ENCODE measurements around the gene SMTNL2. TPM values are rescaled to one million over a fixed set of nuclear protein-coding genes. Genes with fewer than 3 reads are reported as not detected.

Gene SMTNL2
- total and polyA plus RNA-seq, 10 donors, result 0.22 to 1.5 (median 0.80) TPM

DNA sequence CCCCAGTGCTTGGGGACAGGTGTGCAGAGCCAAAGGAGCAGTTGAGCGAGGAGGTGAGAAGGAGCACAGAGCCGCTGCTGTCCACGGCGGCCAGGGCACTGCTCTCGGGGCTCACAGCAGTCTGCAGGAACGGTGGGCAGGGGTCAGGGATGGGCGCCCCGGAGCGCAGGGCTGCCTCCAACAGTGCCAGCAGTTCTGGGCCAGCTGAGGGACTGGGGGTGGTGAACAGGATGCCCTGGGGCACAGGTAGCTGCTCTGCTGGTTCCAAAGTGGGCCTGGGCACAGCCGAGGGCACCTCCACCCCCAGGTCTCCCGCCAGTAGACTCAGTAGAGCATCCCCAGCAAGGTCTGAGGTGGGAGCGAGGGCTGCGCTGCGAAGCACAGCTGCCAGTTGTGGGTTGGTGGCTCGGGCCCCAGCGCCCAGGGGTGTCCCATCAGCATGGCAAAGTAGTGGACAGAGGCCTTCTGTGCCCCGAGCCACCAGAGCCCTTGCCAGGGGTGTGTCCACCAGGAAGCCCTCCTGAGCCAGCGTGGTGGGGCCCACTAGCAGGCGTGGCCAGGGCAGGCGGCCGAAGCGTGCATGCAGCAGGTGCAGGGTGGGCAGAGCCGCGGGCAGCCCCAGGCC, 25.9 kb upstream of the SMTNL2 start:
- no peak overlapping the region for H3K4me3 ChIP-seq
- H3K36me3 ChIP-seq, result peaks cover 0 to 7% (median 4%) of the 10 kb centered on the region in 6 donors
- DNase-seq, result peak; percentile 66
- TF ChIP-seq POLR2AphosphoS5 (IDR thresholded peaks at IDR 0.05), result no peak
- WGBS, 5 donors, result 93 to 100% (median 96%) methylated on average over 2 to 24 of the region's 24 CpGs
- H3K27ac ChIP-seq, result no peak overlapping the region
- intact Hi-C loops (cut with DNase I; ENCODE audit: low total_unique reads), result no loop called here
- H3K9me3 ChIP-seq, result no peaks in the 10 kb centered on the region
- H3K27me3 ChIP-seq (replicated peaks in 1 of 7), result no peaks in the 10 kb centered on the region
- H3K4me1 ChIP-seq, result peaks cover 16 to 60% (median 38%) of the 10 kb centered on the region in 6 donors

- TF ChIP-seq POLR2A (IDR thresholded peaks at IDR 0.05) (no peak), POLR2AphosphoS5 (IDR thresholded peaks at IDR 0.05) (no peak)
- TF ChIP-seq, protein P1, sequence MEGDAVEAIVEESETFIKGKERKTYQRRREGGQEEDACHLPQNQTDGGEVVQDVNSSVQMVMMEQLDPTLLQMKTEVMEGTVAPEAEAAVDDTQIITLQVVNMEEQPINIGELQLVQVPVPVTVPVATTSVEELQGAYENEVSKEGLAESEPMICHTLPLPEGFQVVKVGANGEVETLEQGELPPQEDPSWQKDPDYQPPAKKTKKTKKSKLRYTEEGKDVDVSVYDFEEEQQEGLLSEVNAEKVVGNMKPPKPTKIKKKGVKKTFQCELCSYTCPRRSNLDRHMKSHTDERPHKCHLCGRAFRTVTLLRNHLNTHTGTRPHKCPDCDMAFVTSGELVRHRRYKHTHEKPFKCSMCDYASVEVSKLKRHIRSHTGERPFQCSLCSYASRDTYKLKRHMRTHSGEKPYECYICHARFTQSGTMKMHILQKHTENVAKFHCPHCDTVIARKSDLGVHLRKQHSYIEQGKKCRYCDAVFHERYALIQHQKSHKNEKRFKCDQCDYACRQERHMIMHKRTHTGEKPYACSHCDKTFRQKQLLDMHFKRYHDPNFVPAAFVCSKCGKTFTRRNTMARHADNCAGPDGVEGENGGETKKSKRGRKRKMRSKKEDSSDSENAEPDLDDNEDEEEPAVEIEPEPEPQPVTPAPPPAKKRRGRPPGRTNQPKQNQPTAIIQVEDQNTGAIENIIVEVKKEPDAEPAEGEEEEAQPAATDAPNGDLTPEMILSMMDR (IDR thresholded peaks at IDR 0.05 in 8 of 11, conservative IDR thresholded peaks at IDR 0.05 in 3 of 11), result no peak
- H3K36me3 ChIP-seq, result no peaks in the 10 kb centered on the region
- H3K27me3 ChIP-seq (replicated peaks in 1 of 7), result no peaks in the 10 kb centered on the region
- peaks cover 11 to 52% (median 30%) of the 10 kb centered on the region in 6 donors for H3K4me1 ChIP-seq
- intact Hi-C loops (cut with DNase I; ENCODE audit: low total_unique reads), result no loop called here
- WGBS, 5 donors, result 60 to 83% (median 78%) methylated on average over 1 to 17 of the region's 17 CpGs
- DNase-seq, result peak; percentile 73
- no peak overlapping the region for H3K4me3 ChIP-seq
- H3K27ac ChIP-seq, result no peak overlapping the region
- no peaks in the 10 kb centered on the region for H3K9me3 ChIP-seq
Measured at GRCh38 chr17:4559139-4559791, 25.1 kb upstream of the SMTNL2 start.

DNA sequence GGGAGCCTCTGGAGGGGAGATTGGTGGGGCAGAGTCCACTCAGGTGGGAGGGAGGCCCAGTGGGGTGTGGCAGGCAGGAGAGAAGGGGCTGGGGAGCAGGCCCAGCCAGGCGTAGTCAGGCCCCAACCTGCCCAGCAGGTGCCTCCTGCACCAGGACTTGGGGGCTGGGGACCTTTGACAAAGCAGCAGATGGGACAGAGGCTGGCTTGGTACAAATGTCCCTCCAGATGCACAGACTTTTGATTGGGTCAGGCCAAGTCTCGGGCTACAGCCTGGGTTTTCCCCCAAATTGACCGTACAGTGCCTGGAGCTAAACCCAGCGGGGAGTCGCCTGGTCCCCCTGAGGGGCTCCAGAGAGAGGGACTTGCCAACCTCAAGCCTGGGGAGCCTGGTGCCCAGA, 24.4 kb upstream of the SMTNL2 start:
- H3K9me3 ChIP-seq, result no peaks in the 10 kb centered on the region
- no peak overlapping the region for H3K4me3 ChIP-seq
- TF ChIP-seq POLR2A (IDR thresholded peaks at IDR 0.05) (no peak), POLR2AphosphoS5 (IDR thresholded peaks at IDR 0.05) (no peak)
- TF ChIP-seq, protein P1 (IDR thresholded peaks at IDR 0.05 in 8 of 11, conservative IDR thresholded peaks at IDR 0.05 in 3 of 11), result no peak
- intact Hi-C loops (cut with DNase I; ENCODE audit: low total_unique reads), result loop anchor here (10.0 kb wide), 2 partner anchors 135 to 325 kb away; no protein-coding TSS in a partner anchor
- H3K27ac ChIP-seq, result no peak overlapping the region
- H3K27me3 ChIP-seq (replicated peaks in 1 of 7), result no peaks in the 10 kb centered on the region
- H3K36me3 ChIP-seq, result no peaks in the 10 kb centered on the region
- DNase-seq, result peak; percentile 70
- WGBS, 5 donors, result 87 to 100% (median 91%) methylated on average over 1 to 5 of the region's 5 CpGs
- H3K4me1 ChIP-seq, result peaks cover 5 to 45% (median 23%) of the 10 kb centered on the region in 6 donors

DNA sequence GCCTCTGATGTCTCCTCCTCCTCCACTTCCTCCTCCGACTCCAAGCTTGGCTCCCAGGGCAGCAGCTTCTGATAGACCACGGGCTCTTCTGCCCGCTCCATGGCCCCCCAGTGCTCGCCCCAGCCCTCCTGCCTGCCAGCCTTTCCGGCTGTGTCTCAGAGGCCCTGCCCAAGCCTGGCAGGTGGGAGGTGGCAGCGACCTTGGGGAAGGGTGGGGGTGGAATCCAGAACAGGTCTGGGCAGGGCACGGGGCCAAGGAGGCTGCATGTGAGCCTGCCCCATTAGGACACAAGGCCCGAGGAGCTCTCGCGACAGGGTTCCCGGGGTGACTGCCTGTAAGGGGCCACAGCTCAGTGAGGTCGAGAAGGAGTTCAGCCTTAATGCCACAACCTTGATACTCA, 23.9 kb upstream of the SMTNL2 start, which contains the start of gene GGT6:
Gene GGT6, minus strand, starts transcription at position 157 of the 400 bp plus-strand sequence. Its CDS starts 56 bp downstream, at position 101.
- Histone ChIP-seq H3K27me3 (replicated peaks in 1 of 7) (no peaks in the 10 kb centered on the region), H3K4me1 (peaks cover 6 to 45% (median 24%) of the 10 kb centered on the region in 6 donors), H3K9me3 (no peaks in the 10 kb centered on the region), H3K27ac (no peak within 1 kb of the TSS), H3K36me3 (no peaks in the 10 kb centered on the region), H3K4me3 (no peak within 1 kb of the TSS)
- WGBS, 5 donors, result 83 to 92% (median 89%) methylated on average over 12 of the region's 12 CpGs
- intact Hi-C loops (cut with DNase I; ENCODE audit: low total_unique reads), result loop anchor here (10.0 kb wide), 2 partner anchors 136 to 324 kb away; no protein-coding TSS in a partner anchor
- TF ChIP-seq, protein P1 (IDR thresholded peaks at IDR 0.05 in 8 of 11, conservative IDR thresholded peaks at IDR 0.05 in 3 of 11), result no peak
- TF ChIP-seq POLR2AphosphoS5 (IDR thresholded peaks at IDR 0.05), result no peak
- no peak for TF ChIP-seq POLR2A (IDR thresholded peaks at IDR 0.05)
- DNase-seq, result peak; percentile 63

Measured in spleen (tissue), 11 donors.